ENCODE data around the gene TTC19.

DNA sequence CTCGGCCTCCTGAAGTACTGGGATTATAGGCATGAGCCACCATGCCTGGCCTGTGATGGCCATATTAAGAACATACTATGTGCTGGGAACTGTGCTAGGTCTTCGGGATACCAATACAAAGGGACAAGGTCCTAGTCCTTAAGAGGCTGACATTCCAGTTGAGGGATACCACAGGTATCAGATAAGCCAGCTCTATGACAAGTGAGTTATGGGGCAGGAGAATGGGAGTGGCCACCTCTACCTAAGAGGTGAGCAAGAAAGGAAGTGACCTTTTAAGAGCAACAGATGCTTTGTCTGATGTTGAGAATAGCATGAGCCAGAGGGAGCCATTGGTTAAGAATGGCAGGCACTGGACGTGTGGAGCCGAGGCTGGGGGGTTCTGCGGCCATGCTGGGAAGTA lies 27.7 kb upstream of the TTC19 start:
- no peak for TF ChIP-seq POLR2A (IDR thresholded peaks at IDR 0.05)
- TF ChIP-seq EP300 (IDR thresholded peaks at IDR 0.05): no peak
- TF ChIP-seq, protein P1, sequence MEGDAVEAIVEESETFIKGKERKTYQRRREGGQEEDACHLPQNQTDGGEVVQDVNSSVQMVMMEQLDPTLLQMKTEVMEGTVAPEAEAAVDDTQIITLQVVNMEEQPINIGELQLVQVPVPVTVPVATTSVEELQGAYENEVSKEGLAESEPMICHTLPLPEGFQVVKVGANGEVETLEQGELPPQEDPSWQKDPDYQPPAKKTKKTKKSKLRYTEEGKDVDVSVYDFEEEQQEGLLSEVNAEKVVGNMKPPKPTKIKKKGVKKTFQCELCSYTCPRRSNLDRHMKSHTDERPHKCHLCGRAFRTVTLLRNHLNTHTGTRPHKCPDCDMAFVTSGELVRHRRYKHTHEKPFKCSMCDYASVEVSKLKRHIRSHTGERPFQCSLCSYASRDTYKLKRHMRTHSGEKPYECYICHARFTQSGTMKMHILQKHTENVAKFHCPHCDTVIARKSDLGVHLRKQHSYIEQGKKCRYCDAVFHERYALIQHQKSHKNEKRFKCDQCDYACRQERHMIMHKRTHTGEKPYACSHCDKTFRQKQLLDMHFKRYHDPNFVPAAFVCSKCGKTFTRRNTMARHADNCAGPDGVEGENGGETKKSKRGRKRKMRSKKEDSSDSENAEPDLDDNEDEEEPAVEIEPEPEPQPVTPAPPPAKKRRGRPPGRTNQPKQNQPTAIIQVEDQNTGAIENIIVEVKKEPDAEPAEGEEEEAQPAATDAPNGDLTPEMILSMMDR (IDR thresholded peaks at IDR 0.05): no peak

Measured in upper lobe of left lung (tissue), 4 donors.